ENCODE measurements around the gene TAS1R1. TPM values are rescaled to one million over a fixed set of nuclear protein-coding genes. Genes with fewer than 3 reads are reported as not detected.

Gene TAS1R1
- total RNA-seq, 1 donor from 2014 or later: not detected

- TF ChIP-seq CTCF (conservative IDR thresholded peaks at IDR 0.05; ENCODE audit: low read depth, low read length): no peak
- DNase-seq (ENCODE audit: low read depth): no peak
- no peak overlapping the region for H3K4me3 ChIP-seq (ENCODE audit: low read depth, low read length)
Measured at GRCh38 chr1:6587261-6588005, 32.3 kb downstream of the TAS1R1 start.

- no peak overlapping the region for H3K4me3 ChIP-seq (ENCODE audit: low read depth, low read length)
- TF ChIP-seq CTCF (conservative IDR thresholded peaks at IDR 0.05; ENCODE audit: low read depth, low read length): no peak
- DNase-seq (ENCODE audit: low read depth): no peak
Measured at GRCh38 chr1:6588128-6588892, 33.2 kb downstream of the TAS1R1 start.

- no peak for DNase-seq (ENCODE audit: low read depth)
- TF ChIP-seq CTCF (conservative IDR thresholded peaks at IDR 0.05; ENCODE audit: low read depth, low read length): no peak
- no peak overlapping the region for H3K4me3 ChIP-seq (ENCODE audit: low read depth, low read length)
Measured at GRCh38 chr1:6588893-6589520, 33.9 kb downstream of the TAS1R1 start.

GRCh38 chr1:6590046-6590445, 34.9 kb downstream of the TAS1R1 start:
- TF ChIP-seq CTCF (conservative IDR thresholded peaks at IDR 0.05; ENCODE audit: low read depth, low read length): no peak
- no peak for DNase-seq (ENCODE audit: low read depth)
- no peak overlapping the region for H3K4me3 ChIP-seq (ENCODE audit: low read depth, low read length)

GRCh38 chr1:6591222-6591621, 36.1 kb downstream of the TAS1R1 start:
- TF ChIP-seq CTCF (conservative IDR thresholded peaks at IDR 0.05; ENCODE audit: low read depth, low read length): no peak
- H3K4me3 ChIP-seq (ENCODE audit: low read depth, low read length): no peak overlapping the region
- no peak for DNase-seq (ENCODE audit: low read depth)

- no peak overlapping the region for H3K4me3 ChIP-seq (ENCODE audit: low read depth, low read length)
- no peak for DNase-seq (ENCODE audit: low read depth)
- TF ChIP-seq CTCF (conservative IDR thresholded peaks at IDR 0.05; ENCODE audit: low read depth, low read length): no peak
Measured at GRCh38 chr1:6591644-6592043, 36.5 kb downstream of the TAS1R1 start.

Measured in epithelial cell of proximal tubule (primary cell).